ENCODE data around the gene SMIM34.
"Not testable (repeated sequence)": the region's sequence is repeated elsewhere in the genome, so short reads cannot be mapped to it uniquely, and the experiment has no call there.

GRCh38 chr21:34447018-34447417 is 23.3 kb upstream of the SMIM34 start:
- not testable (repeated sequence) for TF ChIP-seq CTCF (IDR thresholded peaks at IDR 0.05); EZH2 (IDR thresholded peaks at IDR 0.05; ENCODE audit: borderline replicate concordance, insufficient read depth, low read depth, low read length, poor library complexity, severe bottlenecking)
